ENCODE measurements around the gene SLC2A13.

Gene SLC2A13

DNA sequence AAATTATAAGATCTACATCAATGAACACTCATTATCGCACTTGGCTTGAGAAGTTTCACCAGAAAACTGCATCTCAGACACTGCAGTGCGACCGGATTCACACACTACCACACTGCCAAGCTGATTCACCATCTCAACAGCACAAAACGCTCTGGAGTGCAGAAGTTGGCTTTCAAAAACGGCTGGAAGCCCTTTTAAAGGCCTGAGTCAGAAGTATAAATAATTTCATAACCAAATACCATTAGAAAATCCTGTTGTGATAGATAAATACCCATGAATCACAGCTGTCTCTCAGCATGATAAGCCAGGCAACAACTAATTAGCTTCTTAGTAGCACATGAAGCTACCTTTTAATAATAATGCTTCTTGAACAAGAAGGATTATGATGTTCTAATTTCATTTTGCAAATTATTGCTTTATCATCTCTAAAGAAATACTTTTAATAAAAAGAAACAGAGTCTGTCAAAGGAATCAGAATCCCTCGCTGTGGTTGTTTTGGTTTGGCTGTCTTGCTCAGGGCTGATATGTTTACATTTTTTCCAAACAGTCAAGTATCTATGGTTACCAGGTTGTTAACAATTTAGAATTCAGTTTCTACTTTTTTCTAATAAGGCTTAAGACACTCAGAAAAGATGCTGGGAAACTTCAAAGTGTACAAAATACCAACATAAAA lies 51.2 kb downstream of the SLC2A13 start:
- TF ChIP-seq MEIS1 (CRISPR knock-in tag; IDR thresholded peaks at IDR 0.05; ENCODE audit: borderline replicate concordance) (no peak), ZNF335 (tag by site-specific recombination; conservative IDR thresholded peaks at IDR 0.05) (0 out of 2 replicates have a peak, but pooled peaks have one; percentile 14), ZBTB7A (tag by site-specific recombination; IDR thresholded peaks at IDR 0.05; ENCODE audit: low read depth) (no peak), ZIC2 (tag by site-specific recombination; IDR thresholded peaks at IDR 0.05) (peak; percentile 45), YY2 (tag by site-specific recombination; IDR thresholded peaks at IDR 0.05) (no peak), ZNF654 (tag by site-specific recombination; IDR thresholded peaks at IDR 0.05; ENCODE audit: low read depth) (no peak), ZNF660 (tag by site-specific recombination; IDR thresholded peaks at IDR 0.05) (0 out of 2 replicates have a peak, but pooled peaks have one; percentile 23), ZNF792 (tag by site-specific recombination; IDR thresholded peaks at IDR 0.05) (no peak), ZNF571 (tag by site-specific recombination; IDR thresholded peaks at IDR 0.05) (no peak), KLF10 (tag by site-specific recombination; IDR thresholded peaks at IDR 0.05) (0 out of 2 replicates have a peak, but pooled peaks have one; percentile 21), SP3 (tag by site-specific recombination; IDR thresholded peaks at IDR 0.05) (no peak), ZNF514 (tag by site-specific recombination; IDR thresholded peaks at IDR 0.05) (no peak), EGR2 (tag by site-specific recombination; IDR thresholded peaks at IDR 0.05; ENCODE audit: low read depth) (no peak), ZNF623 (tag by site-specific recombination; IDR thresholded peaks at IDR 0.05) (no peak)
- TF ChIP-seq, protein P1, sequence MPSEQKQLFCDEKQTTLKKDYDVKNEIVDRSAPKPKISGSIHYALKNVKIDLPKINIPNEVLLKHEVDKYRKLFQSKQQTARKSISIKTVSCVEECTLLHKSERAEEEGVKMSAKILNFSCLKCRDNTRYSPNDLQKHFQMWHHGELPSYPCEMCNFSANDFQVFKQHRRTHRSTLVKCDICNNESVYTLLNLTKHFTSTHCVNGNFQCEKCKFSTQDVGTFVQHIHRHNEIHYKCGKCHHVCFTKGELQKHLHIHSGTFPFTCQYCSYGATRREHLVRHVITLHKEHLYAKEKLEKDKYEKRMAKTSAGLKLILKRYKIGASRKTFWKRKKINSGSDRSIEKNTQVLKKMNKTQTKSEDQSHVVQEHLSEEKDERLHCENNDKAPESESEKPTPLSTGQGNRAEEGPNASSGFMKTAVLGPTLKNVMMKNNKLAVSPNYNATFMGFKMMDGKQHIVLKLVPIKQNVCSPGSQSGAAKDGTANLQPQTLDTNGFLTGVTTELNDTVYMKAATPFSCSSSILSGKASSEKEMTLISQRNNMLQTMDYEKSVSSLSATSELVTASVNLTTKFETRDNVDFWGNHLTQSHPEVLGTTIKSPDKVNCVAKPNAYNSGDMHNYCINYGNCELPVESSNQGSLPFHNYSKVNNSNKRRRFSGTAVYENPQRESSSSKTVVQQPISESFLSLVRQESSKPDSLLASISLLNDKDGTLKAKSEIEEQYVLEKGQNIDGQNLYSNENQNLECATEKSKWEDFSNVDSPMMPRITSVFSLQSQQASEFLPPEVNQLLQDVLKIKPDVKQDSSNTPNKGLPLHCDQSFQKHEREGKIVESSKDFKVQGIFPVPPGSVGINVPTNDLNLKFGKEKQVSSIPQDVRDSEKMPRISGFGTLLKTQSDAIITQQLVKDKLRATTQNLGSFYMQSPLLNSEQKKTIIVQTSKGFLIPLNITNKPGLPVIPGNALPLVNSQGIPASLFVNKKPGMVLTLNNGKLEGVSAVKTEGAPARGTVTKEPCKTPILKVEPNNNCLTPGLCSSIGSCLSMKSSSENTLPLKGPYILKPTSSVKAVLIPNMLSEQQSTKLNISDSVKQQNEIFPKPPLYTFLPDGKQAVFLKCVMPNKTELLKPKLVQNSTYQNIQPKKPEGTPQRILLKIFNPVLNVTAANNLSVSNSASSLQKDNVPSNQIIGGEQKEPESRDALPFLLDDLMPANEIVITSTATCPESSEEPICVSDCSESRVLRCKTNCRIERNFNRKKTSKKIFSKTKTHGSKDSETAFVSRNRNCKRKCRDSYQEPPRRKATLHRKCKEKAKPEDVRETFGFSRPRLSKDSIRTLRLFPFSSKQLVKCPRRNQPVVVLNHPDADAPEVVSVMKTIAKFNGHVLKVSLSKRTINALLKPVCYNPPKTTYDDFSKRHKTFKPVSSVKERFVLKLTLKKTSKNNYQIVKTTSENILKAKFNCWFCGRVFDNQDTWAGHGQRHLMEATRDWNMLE (tag by site-specific recombination; conservative IDR thresholded peaks at IDR 0.05; ENCODE audit: low read depth) = no peak
- TF ChIP-seq, protein P2, sequence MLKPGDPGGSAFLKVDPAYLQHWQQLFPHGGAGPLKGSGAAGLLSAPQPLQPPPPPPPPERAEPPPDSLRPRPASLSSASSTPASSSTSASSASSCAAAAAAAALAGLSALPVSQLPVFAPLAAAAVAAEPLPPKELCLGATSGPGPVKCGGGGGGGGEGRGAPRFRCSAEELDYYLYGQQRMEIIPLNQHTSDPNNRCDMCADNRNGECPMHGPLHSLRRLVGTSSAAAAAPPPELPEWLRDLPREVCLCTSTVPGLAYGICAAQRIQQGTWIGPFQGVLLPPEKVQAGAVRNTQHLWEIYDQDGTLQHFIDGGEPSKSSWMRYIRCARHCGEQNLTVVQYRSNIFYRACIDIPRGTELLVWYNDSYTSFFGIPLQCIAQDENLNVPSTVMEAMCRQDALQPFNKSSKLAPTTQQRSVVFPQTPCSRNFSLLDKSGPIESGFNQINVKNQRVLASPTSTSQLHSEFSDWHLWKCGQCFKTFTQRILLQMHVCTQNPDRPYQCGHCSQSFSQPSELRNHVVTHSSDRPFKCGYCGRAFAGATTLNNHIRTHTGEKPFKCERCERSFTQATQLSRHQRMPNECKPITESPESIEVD (tag by site-specific recombination; IDR thresholded peaks at IDR 0.05) = peak; percentile 33; the same call in 1 of the 2 replicates
- TF ChIP-seq, protein P3, sequence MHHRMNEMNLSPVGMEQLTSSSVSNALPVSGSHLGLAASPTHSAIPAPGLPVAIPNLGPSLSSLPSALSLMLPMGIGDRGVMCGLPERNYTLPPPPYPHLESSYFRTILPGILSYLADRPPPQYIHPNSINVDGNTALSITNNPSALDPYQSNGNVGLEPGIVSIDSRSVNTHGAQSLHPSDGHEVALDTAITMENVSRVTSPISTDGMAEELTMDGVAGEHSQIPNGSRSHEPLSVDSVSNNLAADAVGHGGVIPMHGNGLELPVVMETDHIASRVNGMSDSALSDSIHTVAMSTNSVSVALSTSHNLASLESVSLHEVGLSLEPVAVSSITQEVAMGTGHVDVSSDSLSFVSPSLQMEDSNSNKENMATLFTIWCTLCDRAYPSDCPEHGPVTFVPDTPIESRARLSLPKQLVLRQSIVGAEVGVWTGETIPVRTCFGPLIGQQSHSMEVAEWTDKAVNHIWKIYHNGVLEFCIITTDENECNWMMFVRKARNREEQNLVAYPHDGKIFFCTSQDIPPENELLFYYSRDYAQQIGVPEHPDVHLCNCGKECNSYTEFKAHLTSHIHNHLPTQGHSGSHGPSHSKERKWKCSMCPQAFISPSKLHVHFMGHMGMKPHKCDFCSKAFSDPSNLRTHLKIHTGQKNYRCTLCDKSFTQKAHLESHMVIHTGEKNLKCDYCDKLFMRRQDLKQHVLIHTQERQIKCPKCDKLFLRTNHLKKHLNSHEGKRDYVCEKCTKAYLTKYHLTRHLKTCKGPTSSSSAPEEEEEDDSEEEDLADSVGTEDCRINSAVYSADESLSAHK (tag by site-specific recombination; IDR thresholded peaks at IDR 0.05) = no peak
- H3K4me3 ChIP-seq (ENCODE audit: low read depth, low read length) = no peak overlapping the region

More for the DNA sequence above, 51.2 kb downstream of the SLC2A13 start:
- H3K9me3 ChIP-seq (ENCODE audit: control insufficient read depth, insufficient read depth, low read depth, low read length) = no peaks in the 10 kb centered on the region
- H3K4me1 ChIP-seq (ENCODE audit: control insufficient read depth, insufficient read depth, low read length) = peaks cover 32% of the 10 kb centered on the region
- POLR2A ChIA-PET = no interaction called here
- no peaks in the 10 kb centered on the region for H3K36me3 ChIP-seq (ENCODE audit: control insufficient read depth in 2 of 2, insufficient read depth in 1 of 2, low read length in 2 of 2)
- no peak overlapping the region for H3K27ac ChIP-seq (ENCODE audit: extremely low read depth, low read depth, low read length)
- CTCF ChIA-PET = interaction anchor here (0.7 to 1.9 kb wide), 4 partner anchors 22 to 53 kb away, joined by 3 to 5 read pairs (median 4); no protein-coding TSS in a partner anchor

All from HEK293 (cell line).